Duodenal mucosa (tissue), 2 donors: ENCODE data around the gene YIF1B.

ENCODE experiments used
- H3K27ac ChIP-seq: one replicate; pipeline ENCODE4 v1.7.0; 2013; ENCODE audit warnings: low read depth, low read length
- H3K27me3 ChIP-seq, 2 donors: one replicate each; pipeline ENCODE4 v1.7.0; 2013; ENCODE audit warnings: low read length in 2 of 2, control low read depth in 1 of 2; ENCODE audit not compliant: insufficient read depth in 2 of 2, control insufficient read depth in 1 of 2
- H3K36me3 ChIP-seq, 2 donors: one replicate each; pipeline ENCODE4 v1.7.0; 2013; ENCODE audit warnings: low read length in 2 of 2, control low read depth in 1 of 2; ENCODE audit not compliant: insufficient read depth in 2 of 2, control insufficient read depth in 1 of 2
- H3K4me1 ChIP-seq, 2 donors: one replicate each; pipeline ENCODE4 v1.7.0; 2013; ENCODE audit warnings: low read length in 2 of 2, control low read depth in 1 of 2; ENCODE audit not compliant: insufficient read depth in 2 of 2, control insufficient read depth in 1 of 2
- H3K4me3 ChIP-seq, 2 donors: one replicate each; pipeline ENCODE4 v1.7.0; 2013; ENCODE audit warnings: low read length in 2 of 2, low read depth in 1 of 2
- H3K9ac ChIP-seq, 2 donors: one replicate each; pipeline ENCODE4 v1.7.0; 2013; ENCODE audit warnings: low read length in 2 of 2, low read depth in 1 of 2
- H3K9me3 ChIP-seq, 2 donors: one replicate each; pipeline ENCODE4 v1.7.0; 2013; ENCODE audit warnings: low read length in 2 of 2, control low read depth in 1 of 2; ENCODE audit not compliant: control insufficient read depth in 1 of 2

YIF1B gene

GRCh38 chr19:38335949-38336637, 20.3 kb upstream of the YIF1B start:
- no peaks in the 10 kb centered on the region for H3K27me3 ChIP-seq

GRCh38 chr19:38333245-38333644, 17.5 kb upstream of the YIF1B start:
- H3K36me3 ChIP-seq: peaks cover 0 to 2% of the 10 kb centered on the region in 2 donors
- no peaks in the 10 kb centered on the region for H3K27me3 ChIP-seq
- no peak overlapping the region for H3K27ac ChIP-seq
- no peak overlapping the region for H3K4me3 ChIP-seq
- peaks cover 4 to 7% of the 10 kb centered on the region in 2 donors for H3K4me1 ChIP-seq
- no peak overlapping the region for H3K9ac ChIP-seq
- no peaks in the 10 kb centered on the region for H3K9me3 ChIP-seq

More at GRCh38 chr19:38335949-38336637, 20.3 kb upstream of the YIF1B start:
- Histone ChIP-seq H3K36me3 (peaks cover 0 to 2% of the 10 kb centered on the region in 2 donors), H3K4me3 (peak overlapping the region; percentile 93 to 98), H3K4me1 (peaks cover 4 to 11% of the 10 kb centered on the region in 2 donors), H3K9ac (peak overlapping the region; percentile 92), H3K9me3 (no peaks in the 10 kb centered on the region), H3K27ac (peak overlapping the region; percentile 99)

GRCh38 chr19:38331728-38332127, 16.0 kb upstream of the YIF1B start:
- Histone ChIP-seq H3K4me3 (no peak overlapping the region), H3K27me3 (no peaks in the 10 kb centered on the region), H3K9ac (no peak overlapping the region), H3K27ac (no peak overlapping the region), H3K9me3 (no peaks in the 10 kb centered on the region), H3K4me1 (no peaks in the 10 kb centered on the region), H3K36me3 (peaks cover 0 to 17% of the 10 kb centered on the region in 2 donors)

- H3K4me1 ChIP-seq: no peaks in the 10 kb centered on the region
- peaks cover 2 to 25% of the 10 kb centered on the region in 2 donors for H3K36me3 ChIP-seq
- H3K9ac ChIP-seq: no peak overlapping the region
- no peaks in the 10 kb centered on the region for H3K27me3 ChIP-seq
- H3K27ac ChIP-seq: no peak overlapping the region
- no peak overlapping the region for H3K4me3 ChIP-seq
- no peaks in the 10 kb centered on the region for H3K9me3 ChIP-seq
Measured at GRCh38 chr19:38329651-38330050, 13.9 kb upstream of the YIF1B start.

GRCh38 chr19:38326591-38326990, 10.8 kb upstream of the YIF1B start:
- Histone ChIP-seq H3K36me3 (peaks cover 2 to 25% of the 10 kb centered on the region in 2 donors), H3K4me1 (peaks cover 0 to 4% of the 10 kb centered on the region in 2 donors), H3K27ac (no peak overlapping the region), H3K4me3 (no peak overlapping the region), H3K27me3 (no peaks in the 10 kb centered on the region), H3K9ac (no peak overlapping the region), H3K9me3 (no peaks in the 10 kb centered on the region)

- Histone ChIP-seq H3K27ac (no peak overlapping the region), H3K4me1 (peaks cover under 1 to 17% of the 10 kb centered on the region in 2 donors), H3K4me3 (no peak overlapping the region), H3K9me3 (no peaks in the 10 kb centered on the region), H3K27me3 (no peaks in the 10 kb centered on the region), H3K9ac (no peak overlapping the region), H3K36me3 (peaks cover 2 to 25% of the 10 kb centered on the region in 2 donors)
Measured at GRCh38 chr19:38324431-38324830, 8.7 kb upstream of the YIF1B start.

- no peak overlapping the region for H3K27ac ChIP-seq
- H3K9ac ChIP-seq: no peak overlapping the region
- peaks cover 9 to 22% of the 10 kb centered on the region in 2 donors for H3K4me1 ChIP-seq
- no peak overlapping the region for H3K4me3 ChIP-seq
- H3K36me3 ChIP-seq: peaks cover 2 to 24% of the 10 kb centered on the region in 2 donors
- no peaks in the 10 kb centered on the region for H3K27me3 ChIP-seq
- H3K9me3 ChIP-seq: no peaks in the 10 kb centered on the region
Measured at GRCh38 chr19:38323291-38323690, 7.5 kb upstream of the YIF1B start.

GRCh38 chr19:38321646-38322196, 6.0 kb upstream of the YIF1B start:
- Histone ChIP-seq H3K36me3 (peaks cover 2 to 8% of the 10 kb centered on the region in 2 donors), H3K27ac (no peak overlapping the region), H3K9me3 (no peaks in the 10 kb centered on the region), H3K4me3 (peak overlapping the region; percentile 9 to 73), H3K9ac (peak overlapping the region in 1 of 2 donors; percentile 17), H3K4me1 (peaks cover 9 to 22% of the 10 kb centered on the region in 2 donors), H3K27me3 (no peaks in the 10 kb centered on the region)

GRCh38 chr19:38320969-38321339, 5.2 kb upstream of the YIF1B start:
- Histone ChIP-seq H3K36me3 (peaks cover under 1 to 2% of the 10 kb centered on the region in 2 donors), H3K27ac (no peak overlapping the region), H3K9me3 (no peaks in the 10 kb centered on the region), H3K27me3 (no peaks in the 10 kb centered on the region), H3K4me3 (peak overlapping the region; percentile 19 to 73), H3K9ac (peak overlapping the region in 1 of 2 donors; percentile 17), H3K4me1 (peaks cover 9 to 22% of the 10 kb centered on the region in 2 donors)

- peak within 1 kb of the TSS; percentile 73 to 85 for H3K4me3 ChIP-seq
- H3K27ac ChIP-seq: peak within 1 kb of the TSS; percentile 58
- H3K9me3 ChIP-seq: no peaks in the 10 kb centered on the region
- peaks cover 12 to 26% of the 10 kb centered on the region in 2 donors for H3K4me1 ChIP-seq
- no peaks in the 10 kb centered on the region for H3K36me3 ChIP-seq
- H3K9ac ChIP-seq: peak within 1 kb of the TSS; percentile 76 to 86
- H3K27me3 ChIP-seq: no peaks in the 10 kb centered on the region
Measured at GRCh38 chr19:38319421-38320258, 3.9 kb upstream of the YIF1B start, which contains the start of gene KCNK6. TSS of gene KCNK6 (plus strand) at chr19:38319845. CDS start at chr19:38319951, 106 bp downstream.
